HepG2 (cell line): ENCODE data around the gene TBC1D16. TPM values are rescaled to one million over a fixed set of nuclear protein-coding genes. Genes with fewer than 3 reads are reported as not detected.
A peak's percentile ranks its signal among the peaks of the same experiment; 100 is the strongest.

ENCODE experiments used
- FOXA1 ChIP-seq, 2 experiments: fragments of 450-650 bp in 1 of 2; sonication (generic) in 1 of 2; formaldehyde crosslinking in 1 of 2; IDR thresholded peaks; 2 replicates each; pipeline versions ENCODE4 v1.4.0 to v1.6.1; 2016 to 2020; ENCODE audit warnings: missing genetic modification reagents in 1 of 2
- HMG20A ChIP-seq: IDR thresholded peaks from 2 replicates; pipeline ENCODE4 v1.6.1; 2016; ENCODE audit warnings: borderline replicate concordance
- KAT7 ChIP-seq: IDR thresholded peaks from 2 replicates; pipeline ENCODE4 v1.6.1; 2018; ENCODE audit warnings: borderline replicate concordance, missing compliant biosample characterization
- MAFF ChIP-seq: IDR thresholded peaks from 2 replicates; pipeline ENCODE4 v1.6.1; 2011; ENCODE audit warnings: low read depth, low read length, improper control_type of control experiment
- MIER3 ChIP-seq: IDR thresholded peaks from 2 replicates; pipeline ENCODE4 v1.6.1; 2016; ENCODE audit warnings: missing compliant biosample characterization, borderline replicate concordance
- PTBP1 ChIP-seq: fragments of 200-400 bp; formaldehyde crosslinking; IDR thresholded peaks from 2 replicates; pipeline ENCODE4 v1.6.1; 2018; ENCODE audit warnings: low read length, low read depth; ENCODE audit not compliant: poor library complexity, severe bottlenecking
- RERE ChIP-seq: IDR thresholded peaks from 2 replicates; pipeline ENCODE4 v1.6.1; 2016; ENCODE audit warnings: low read depth, missing genetic modification reagents, missing compliant biosample characterization
- REST ChIP-seq, 2 experiments: IDR thresholded peaks; 2 replicates each; pipeline ENCODE4 v1.6.1; 2011 to 2012; ENCODE audit warnings: low read length in 2 of 2, borderline replicate concordance in 1 of 2, low read depth in 1 of 2, mild to moderate bottlenecking in 1 of 2, moderate library complexity in 1 of 2
- SALL1 ChIP-seq: sonication (generic); formaldehyde crosslinking; IDR thresholded peaks from 2 replicates; pipeline ENCODE4 v1.8.0; 2022; ENCODE audit warnings: mild to moderate bottlenecking, missing genetic modification reagents
- SOX5 ChIP-seq: IDR thresholded peaks from 2 replicates; pipeline ENCODE4 v1.6.1; 2016; ENCODE audit warnings: borderline replicate concordance
- ZBTB8A ChIP-seq: sonication (generic); formaldehyde crosslinking; IDR thresholded peaks from 2 replicates; pipeline ENCODE4 v1.4.0; 2020; ENCODE audit warnings: mild to moderate bottlenecking, low read depth, missing genetic modification reagents, borderline replicate concordance
- ZNF142 ChIP-seq: sonication (generic); formaldehyde crosslinking; IDR thresholded peaks from 2 replicates; pipeline ENCODE4 v1.4.0; 2020; ENCODE audit warnings: missing genetic modification reagents
- ZNF225 ChIP-seq: sonication (generic); formaldehyde crosslinking; IDR thresholded peaks from 2 replicates; pipeline ENCODE4 v1.4.0; 2020; ENCODE audit warnings: mild to moderate bottlenecking, missing genetic modification reagents
- polyA plus RNA-seq, 8 experiments: library from polyadenylated mRNA; depleted of rRNA in 3 of 8; stranded (reverse) in 7 of 8; unstranded in 1 of 8; fragments of >200 nt; fragmentation: Illumina TruSeq in 4 of 8; extraction: Trizol in 4 of 8; gene quantifications; 2 replicates each; pipeline versions ENCODE4 v1.2.1 to v1.2.3, GENCODE V29; 2011 to 2016; ENCODE audit warnings: low read depth in 4 of 8, missing spikeins in 1 of 8, mixed read lengths in 1 of 8; ENCODE audit not compliant: insufficient read depth in 1 of 8
- total RNA-seq, 5 experiments: library from RNA; depleted of rRNA; stranded (reverse); fragments of >200 nt; fragmentation: Illumina TruSeq; extraction: Trizol; gene quantifications; 2 replicates each; pipeline ENCODE4 v1.2.3, GENCODE V29; 2016; ENCODE audit warnings: low read depth in 1 of 5

The TBC1D16 gene
- total and polyA plus RNA-seq, 2 of the 13 experiments (the other 11 are each of a cell fraction or from before 2014, with no cell fraction given) = 14.9 to 24.9 TPM

- 0 out of 2 replicates have a peak, but pooled peaks have one; percentile 59 for TF ChIP-seq ZNF142
- TF ChIP-seq HMG20A = peak; percentile 88; the same call in 1 of the 2 replicates
- TF ChIP-seq KAT7 = peak; percentile 27; the same call in 1 of the 2 replicates
- 0 out of 2 replicates have a peak, but pooled peaks have one; percentile 9 for TF ChIP-seq FOXA1 (IDR thresholded peaks at IDR 0.05)
- TF ChIP-seq FOXA1 (CRISPR knock-in tag; IDR thresholded peaks at IDR 0.05) = peak; percentile 95
- peak; percentile 84; the same call in 1 of the 2 replicates for TF ChIP-seq MIER3 (CRISPR knock-in tag)
- peak; percentile 94 for TF ChIP-seq RERE (CRISPR knock-in tag)
- no peak for TF ChIP-seq REST (IDR thresholded peaks at IDR 0.05; ENCODE audit: borderline replicate concordance in 1 of 2, low read depth in 1 of 2, low read length in 2 of 2)
- no peak for TF ChIP-seq PTBP1
- peak; percentile 90 for TF ChIP-seq ZNF225
- peak; percentile 96 for TF ChIP-seq SOX5
- TF ChIP-seq ZBTB8A (CRISPR knock-in tag) = peak; percentile 69; the same call in 1 of the 2 replicates
- peak; percentile 98 for TF ChIP-seq SALL1 (CRISPR knock-in tag)
- no peak for TF ChIP-seq MAFF
Observed at GRCh38 chr17:79988185-79988971, 47.3 kb downstream of the TBC1D16 start (continued).
